ENCODE measurements around the gene FKBP1A. TPM values are rescaled to one million over a fixed set of nuclear protein-coding genes. Genes with fewer than 3 reads are reported as not detected.
"Not testable (repeated sequence)": the region's sequence is repeated elsewhere in the genome, so short reads cannot be mapped to it uniquely, and the experiment has no call there.

Gene FKBP1A
- total RNA-seq, 1 donor from 2014 or later: 163 TPM

DNA sequence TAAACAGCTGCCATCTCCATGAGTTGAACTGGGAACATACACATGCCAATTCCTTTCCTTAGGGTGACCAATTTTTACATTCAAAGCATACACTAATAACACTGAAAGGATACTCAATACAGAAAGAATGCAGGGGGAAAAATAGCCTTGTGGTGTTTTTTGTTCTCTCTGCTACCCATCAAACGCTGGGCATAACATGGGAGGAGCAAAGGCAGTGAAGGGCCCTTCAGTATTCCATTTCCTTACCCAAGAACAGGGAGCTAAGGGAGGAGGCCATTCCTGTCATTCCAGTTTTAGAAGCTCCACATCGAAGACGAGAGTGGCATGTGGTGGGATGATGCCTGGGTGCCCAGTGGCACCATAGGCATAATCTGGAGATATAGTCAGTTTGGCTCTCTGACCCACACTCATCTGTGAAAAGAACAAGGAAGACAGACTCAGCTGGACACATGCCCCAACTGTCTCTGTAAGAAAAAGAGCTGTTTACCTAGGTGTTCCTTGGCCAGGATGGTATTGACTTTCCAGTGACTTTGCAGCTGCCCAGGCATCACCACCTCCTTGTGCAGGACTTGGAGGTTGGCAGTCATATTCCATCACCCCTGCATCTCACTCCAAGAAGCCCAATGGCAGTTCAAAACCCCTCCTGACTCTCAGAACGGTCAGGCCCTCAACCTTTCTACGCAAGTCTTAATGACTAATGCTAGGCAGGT lies 20.9 kb downstream of the FKBP1A start:
- intact Hi-C loops (cut with DNase I): no loop called here
- no peak for DNase-seq (ENCODE audit: low spot score)

DNA sequence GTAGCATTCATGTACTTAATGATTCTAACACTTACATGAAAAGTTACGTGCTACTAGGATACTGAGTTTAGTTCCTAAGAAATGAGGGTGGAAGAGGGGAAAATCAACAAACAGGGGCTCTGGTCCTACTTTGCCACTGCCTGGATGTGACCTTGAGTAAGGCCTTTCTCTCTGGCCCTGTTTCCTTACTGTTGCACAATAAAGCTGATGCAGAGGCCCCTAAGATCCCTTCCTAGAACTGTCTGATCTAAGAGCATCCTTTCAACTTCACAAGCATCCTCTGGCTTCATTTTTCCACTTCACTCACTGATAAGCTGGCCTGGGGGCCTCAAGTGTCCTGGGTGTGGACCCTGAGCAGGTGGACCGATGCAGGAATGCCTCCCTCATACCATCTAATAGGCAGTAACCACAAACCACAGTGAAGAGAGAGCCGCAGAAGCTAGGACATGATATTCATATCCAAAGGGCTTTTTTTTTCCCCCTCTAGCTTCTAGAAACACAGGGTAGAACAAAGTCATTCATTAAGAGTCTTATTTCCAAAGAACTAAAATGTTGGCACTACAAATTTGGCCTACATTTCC lies 21.6 kb downstream of the FKBP1A start:
- intact Hi-C loops (cut with DNase I): no loop called here
- DNase-seq (ENCODE audit: low spot score): no peak

DNA sequence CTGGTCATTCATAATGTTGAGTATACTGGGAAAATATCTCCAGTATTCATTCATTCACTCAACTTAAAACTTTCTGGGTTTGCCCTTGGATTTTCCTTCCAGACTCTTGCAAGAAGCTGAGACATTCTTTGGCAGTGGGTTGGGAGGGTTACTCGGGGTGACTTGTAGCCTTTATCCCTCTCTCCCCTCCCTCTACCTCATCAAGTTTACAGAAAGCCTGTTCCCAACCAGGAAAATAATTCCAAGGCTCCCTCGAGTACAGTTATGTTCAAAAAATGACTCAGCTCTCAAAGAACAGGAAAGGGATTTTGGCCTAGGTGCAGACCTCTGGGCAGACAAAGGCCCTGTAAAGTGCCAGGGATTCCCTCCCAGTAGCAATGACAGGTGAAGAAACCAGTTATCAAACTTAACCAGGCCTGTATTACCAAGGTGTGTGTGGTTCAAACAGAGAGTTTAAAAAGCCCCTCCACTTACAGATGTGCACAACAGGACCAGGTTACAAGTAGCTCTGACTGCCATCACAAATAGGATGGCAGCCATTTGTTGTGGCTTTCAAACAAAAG lies 22.2 kb downstream of the FKBP1A start:
- intact Hi-C loops (cut with DNase I): no loop called here
- DNase-seq (ENCODE audit: low spot score): no peak

DNA sequence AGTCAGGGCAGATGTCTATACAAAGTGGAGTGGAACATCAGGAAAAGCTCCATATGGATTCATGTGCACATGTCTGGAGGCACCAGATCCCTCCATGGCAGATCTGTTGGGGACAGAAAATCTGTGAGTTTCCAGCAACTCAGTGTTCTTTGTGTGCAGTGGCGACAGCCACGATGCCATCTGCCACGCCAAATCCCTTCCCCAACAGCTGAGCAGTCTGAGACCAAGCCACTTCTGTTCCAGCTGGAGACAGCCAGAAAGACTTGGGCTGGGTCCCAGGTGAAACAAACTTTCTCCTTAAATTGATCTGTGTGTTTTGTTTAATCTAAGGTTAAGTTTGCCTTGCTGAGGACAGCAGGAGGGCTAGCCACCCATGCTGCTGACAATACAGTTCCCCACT lies 22.9 kb downstream of the FKBP1A start:
- no peak for DNase-seq (ENCODE audit: low spot score)
- intact Hi-C loops (cut with DNase I): no loop called here

DNA sequence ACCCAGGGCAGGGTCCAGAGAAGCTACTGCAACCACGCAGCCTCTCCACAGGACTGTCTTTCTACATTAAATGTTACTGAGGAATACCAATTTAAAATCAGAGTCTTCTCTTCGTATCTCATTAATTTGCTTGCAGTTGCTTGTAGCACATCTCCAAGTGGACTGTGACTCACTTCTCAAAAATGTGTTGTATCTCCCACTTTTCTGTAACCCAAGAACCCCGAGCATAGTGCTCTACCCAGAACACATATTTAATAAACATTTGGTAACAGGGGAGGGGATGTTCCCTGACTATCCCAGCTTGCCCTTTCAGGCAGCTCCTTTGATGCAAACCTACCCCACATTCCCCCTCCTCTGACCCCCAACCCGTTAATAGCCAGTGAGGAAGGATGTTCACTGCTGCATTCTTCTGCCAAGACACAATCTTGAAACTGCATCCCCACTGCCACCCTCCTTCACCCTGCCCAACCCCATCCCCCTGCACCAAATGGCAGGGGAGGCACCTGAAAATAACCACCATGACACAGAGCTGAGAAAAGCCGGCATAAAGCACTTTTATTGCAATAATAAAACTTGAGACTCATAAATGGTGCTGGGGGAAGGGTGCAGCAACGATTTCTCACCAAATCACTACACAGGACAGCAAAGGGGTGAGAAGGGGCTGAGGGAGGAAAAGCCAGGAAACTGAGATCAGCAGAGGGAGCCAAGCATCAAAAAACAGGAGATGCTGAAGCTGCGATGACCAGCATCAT lies 24.2 kb downstream of the FKBP1A start:
- no peak for DNase-seq (ENCODE audit: low spot score)
- intact Hi-C loops (cut with DNase I): no loop called here

DNA sequence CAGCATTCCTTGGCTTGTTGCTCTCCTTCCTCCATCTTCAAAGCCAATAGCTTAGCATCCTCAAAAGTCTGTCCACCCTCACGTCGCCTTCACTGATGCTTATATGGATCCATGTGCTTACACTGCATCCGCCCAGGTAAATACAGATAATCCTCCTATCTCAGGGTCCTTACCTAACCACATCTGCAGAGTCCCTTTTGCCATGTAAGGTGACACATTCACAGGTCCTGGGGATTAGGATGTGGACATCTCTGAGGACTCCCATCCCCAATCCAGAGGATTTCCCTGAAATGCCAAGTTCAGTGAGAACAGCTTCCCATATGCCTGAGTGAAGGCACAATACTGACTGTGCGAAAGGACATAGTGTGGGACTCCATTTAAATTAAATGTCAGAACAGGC lies 25.4 kb downstream of the FKBP1A start:
- no peak for DNase-seq (ENCODE audit: low spot score)
- intact Hi-C loops (cut with DNase I): no loop called here

DNA sequence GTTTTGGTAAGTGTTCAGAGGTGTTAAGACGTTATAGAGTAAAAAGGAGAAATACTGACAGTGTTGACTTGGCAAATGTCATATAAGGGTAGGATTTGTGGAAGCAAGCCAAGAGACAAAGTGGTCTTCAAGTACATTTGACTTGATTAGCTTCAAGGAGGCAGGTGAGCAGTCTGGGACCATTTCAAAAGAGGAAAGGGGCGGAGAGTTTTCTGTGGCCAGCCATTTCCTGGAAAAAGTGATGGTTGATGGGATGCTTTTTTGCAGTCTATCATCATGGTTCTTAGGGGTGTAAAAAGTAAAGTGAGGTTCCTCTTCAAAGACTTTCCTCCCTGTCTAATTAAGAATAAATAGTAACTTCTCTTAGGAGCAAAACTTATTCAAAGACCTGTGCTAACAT lies 28.7 kb downstream of the FKBP1A start:
- no peak for DNase-seq (ENCODE audit: low spot score)
- intact Hi-C loops (cut with DNase I): no loop called here

DNA sequence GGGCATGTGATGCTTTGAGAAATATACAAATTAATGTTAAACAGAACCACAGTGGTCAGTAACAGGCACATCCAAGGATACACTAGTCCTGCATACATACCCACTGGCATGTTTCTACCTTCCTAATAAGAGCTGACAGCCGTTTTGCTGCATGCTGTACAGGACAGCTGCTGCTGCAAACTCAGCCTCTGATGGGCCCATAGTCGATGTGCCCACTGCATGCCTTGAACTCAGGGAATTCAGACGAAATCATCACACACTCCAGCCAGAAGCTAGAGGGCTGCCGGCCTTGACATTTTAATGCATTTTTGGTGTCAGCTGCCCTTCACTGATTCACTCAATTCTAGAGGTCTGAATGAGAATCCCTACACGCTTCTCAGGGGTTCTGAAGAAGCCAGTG lies 29.3 kb downstream of the FKBP1A start:
- intact Hi-C loops (cut with DNase I): no loop called here
- no peak for DNase-seq (ENCODE audit: low spot score)

DNA sequence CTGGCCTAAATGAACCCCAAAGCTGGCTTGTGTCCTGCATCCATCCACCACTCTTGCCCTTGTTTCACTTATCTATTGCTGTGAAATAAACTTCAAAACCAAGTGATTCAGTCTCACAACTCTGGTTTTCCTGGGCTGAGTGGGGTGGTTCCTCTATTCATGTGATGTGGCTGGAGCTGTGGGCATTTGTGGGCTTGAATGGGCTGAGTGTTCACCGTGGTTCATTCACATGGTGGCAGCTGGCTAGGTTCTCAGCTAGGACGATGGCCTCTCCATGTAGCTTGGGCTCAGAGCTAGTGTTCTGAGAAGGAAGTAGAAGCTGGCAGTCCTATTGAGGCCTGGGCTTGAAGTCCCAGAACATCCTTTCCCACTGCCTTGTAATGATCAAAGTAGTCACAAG lies 30.4 kb downstream of the FKBP1A start:
- DNase-seq (ENCODE audit: low spot score): no peak
- intact Hi-C loops (cut with DNase I): no loop called here

DNA sequence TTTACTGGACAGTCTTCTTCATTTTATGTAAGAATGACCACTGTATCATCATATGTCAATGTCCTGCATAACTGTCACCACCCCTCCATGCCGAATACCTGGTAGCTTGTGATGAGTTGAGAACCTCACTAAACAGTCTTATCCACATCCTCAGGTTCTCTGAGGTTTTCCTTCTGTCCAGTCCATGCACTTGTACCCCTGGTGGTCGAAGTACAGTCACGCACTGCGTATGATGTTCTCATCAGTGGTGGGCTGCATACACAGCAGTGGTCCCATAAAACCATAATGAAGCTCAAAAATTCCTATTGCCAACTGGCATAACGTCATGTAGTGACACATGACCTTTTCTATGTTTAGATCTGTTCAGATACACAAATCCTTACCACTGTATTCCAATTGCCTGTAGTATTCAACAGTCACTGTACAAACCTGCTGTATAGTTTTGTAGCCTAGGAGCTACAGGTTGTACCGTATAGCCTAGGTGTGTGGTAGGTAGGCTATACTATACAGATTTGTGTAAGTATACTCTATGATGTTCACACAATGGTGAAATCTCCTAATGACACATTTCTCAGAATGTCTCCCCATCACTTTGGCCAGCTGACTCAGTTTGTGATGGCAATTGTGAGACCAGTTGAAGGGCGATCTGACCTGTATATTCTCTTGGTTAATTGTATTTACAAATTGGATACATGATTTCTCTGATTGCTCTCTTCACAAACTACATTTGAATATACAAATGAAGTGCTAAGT lies 32.6 kb downstream of the FKBP1A start:
- no peak for DNase-seq (ENCODE audit: low spot score)
- intact Hi-C loops (cut with DNase I): no loop called here

DNA sequence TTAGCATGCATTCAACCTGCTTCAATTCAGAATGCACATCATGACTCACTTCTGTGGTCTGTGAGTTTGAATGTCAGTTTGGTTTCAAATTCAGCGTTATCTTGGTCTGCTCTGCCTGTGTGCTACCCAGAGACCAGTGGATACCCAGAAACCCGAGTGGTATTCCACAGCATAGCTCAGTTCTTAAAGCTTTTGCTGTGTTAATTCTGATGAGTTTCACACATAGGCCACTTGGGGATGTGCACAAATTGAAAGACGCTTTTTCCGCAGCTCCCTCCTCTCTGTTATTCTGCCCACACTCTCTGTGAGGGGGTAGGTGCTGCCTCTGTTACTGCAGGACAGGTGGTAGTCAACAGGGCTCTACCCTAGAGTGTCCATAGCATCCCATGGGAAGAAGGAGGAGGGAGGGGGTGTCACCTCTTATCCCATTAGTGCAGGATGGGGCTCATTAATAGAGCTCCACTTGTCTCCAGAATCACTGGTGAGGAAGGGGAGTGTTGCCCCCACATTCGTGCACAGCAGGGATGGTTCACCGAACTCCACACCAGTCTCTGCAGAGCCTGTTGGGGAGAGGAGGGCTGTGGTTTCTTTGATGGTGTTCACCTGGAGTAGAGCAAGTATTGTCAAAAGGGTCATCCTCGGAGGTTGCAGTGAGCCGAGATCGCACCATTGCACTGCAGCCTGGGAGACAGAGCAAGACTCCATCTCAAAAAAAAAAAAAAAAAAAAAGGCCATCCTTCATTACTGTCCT lies 34.8 kb downstream of the FKBP1A start:
- intact Hi-C loops (cut with DNase I): no loop called here
- DNase-seq (ENCODE audit: low spot score): no peak

DNA sequence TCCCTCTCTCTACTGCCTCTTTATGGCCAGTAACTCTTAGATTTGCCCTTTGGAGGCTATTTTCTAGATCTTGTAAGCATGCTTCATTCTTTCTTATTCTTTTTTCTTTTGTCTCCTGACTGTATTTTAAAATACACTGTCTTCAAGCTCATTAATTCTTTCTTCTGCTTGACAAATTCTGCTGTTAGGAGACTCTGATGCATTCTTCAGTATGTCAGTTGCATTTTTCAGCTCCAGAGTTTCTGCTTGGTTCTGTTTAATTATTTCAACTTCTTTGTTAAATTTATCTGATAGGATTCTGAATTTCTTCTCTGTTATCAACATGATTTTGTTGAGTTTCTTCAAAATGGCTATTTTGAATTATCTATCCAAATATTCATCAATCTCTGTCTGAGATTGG lies 38.9 kb downstream of the FKBP1A start:
- intact Hi-C loops (cut with DNase I): no loop called here
- no peak for DNase-seq (ENCODE audit: low spot score)

DNA sequence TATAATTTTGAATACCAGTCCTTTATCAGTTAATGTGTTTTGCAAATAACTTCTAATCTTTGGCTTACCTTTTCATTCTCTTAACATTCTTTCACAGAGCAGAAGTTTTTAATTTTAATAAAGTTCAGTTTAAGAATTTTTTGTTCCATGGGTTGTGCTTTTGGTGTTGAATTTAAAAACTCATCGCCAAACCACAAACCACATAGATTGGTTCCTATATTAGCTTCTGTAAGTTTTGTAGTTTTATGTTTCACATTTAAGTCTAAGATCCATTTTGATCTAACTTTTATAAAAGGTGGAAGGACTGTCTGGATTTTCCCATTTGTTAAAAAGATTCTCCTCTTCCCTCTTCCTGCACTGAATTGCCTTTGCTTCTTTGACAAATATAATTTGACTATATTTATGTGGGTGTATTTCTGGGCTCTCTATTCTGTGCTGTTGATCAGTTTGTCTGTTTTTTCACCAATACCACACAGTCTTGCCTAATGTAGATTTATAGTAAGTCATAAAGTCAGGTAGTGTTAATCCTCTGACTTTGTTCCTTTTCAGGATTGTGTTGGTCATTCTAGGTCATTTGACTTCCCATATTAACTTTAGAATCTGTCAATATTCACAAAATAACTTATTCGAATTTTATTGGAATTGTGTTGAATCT lies 46.4 kb downstream of the FKBP1A start:
- intact Hi-C loops (cut with DNase I): no loop called here
- DNase-seq (ENCODE audit: low spot score): no peak

DNA sequence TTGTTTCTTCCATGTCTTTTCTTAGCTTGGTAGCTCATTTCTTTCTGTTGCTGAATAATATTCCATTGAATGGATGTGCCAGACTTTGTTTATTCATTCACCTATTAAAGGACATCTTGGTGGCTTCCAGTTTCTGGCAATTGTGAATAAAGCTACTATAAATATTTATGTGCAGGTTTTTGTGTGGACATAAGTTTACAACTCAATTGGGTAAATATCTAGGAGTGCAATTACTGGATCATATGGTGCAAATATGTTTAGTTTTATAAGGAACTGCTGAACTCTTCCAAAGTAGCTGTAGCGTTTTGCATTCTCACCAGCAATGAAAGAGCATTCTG lies 47.1 kb downstream of the FKBP1A start:
- no peak for DNase-seq (ENCODE audit: low spot score)
- intact Hi-C loops (cut with DNase I): no loop called here

DNA sequence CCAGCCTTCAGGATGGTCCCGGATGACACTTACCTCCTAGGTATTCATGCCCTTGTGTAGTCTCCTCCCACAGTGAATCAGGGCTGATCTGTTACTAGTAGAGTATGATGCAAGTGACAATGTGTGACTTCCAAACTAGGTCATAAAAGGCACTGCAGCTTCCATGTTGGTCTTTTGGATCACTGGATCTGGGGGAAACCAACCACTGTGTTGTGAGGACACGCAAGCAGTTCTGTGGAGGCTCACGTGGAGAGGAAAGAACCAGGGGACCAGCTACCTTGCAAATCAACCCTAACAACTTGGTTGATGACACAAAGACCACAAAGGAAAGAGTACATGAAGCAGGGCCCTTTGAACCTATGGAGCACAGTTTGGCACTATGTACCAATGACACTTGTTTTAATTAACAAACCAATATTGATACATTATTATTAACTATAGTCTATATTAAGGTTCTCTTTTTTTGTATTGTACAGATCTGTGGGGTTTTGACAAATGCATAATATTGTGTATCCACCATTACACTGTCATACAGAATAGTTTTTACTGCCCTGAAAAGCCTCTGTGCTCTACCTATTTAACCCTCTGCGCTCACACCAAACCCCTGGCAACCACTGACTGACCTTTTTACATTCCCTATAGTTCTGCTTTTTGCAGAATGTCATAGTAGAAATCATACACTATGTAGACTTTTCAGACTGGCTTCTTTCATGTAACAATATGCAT lies 47.7 kb downstream of the FKBP1A start:
- intact Hi-C loops (cut with DNase I): no loop called here

DNA sequence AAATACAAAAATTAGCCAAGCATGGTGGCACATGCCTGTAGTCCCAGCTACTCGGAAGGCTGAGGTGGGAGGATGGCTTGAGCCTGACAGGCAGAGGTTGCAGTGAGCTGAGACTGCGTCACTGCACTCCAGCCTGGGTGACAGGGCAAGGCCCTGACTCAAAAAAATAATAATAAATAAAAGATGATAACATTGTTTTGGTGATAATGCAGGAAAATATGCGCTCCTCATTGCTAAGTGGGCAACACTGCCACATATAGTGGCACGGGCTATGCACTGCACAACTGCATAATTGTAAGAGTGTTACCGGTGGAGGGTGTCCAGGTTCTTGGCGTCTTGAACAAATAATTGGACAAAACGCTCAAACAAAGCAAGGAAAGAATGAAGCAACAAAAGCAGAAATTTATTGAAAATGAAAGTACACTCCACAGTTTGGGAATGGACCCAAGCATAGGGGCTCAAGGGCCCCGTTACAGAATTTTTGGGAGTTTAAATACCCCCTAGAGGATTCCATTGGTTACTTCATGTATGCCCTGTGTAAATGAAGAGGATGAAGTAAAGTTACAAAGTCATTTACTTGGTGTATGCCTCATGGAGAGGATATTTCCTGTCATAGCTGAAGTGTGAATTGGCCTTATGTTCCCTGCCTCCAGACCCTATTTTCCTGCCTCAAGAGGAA lies 49.3 kb downstream of the FKBP1A start:
- DNase-seq (ENCODE audit: low spot score); intact Hi-C loops (cut with DNase I): not testable (repeated sequence)

More for the DNA sequence above, 47.7 kb downstream of the FKBP1A start:
- no peak for DNase-seq (ENCODE audit: low spot score)

DNA sequence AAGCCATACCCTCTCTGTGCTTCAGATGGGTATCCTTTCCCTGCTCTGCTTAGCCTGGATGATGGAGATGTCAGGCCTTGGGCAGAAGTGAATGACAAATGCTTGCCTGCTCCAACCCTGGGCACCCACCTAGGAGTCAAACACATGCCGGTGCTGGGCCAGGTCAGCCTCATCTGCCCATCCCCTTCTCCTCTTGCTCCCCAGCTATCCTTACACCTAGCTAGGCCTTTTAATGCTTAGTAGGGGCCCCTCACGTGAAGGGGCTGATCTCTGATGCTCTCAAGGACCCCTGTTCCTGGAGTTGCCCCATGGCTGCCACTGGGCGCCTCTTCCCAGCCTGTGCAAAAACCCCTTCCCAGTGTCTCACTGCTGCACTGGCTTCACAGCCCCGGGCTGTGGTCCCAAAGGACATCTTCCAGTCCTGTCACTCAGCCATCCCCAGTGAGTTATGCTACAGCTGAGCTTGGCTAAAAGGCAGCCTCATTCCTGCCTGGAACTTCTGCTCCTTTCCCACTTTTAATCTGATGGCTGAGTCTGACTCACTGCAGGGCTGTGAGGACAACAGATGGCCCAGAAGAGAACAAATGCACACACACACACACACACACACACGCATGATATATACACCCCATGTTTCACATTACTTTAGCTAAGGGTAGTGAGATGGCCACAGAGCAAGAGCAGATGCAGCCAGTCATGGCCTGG lies 51.1 kb downstream of the FKBP1A start:
- intact Hi-C loops (cut with DNase I): no loop called here
- DNase-seq (ENCODE audit: low spot score): no peak
